HG03558 (cell line): ENCODE results near the gene FGF11.
"Not testable (repeated sequence)": the region's sequence is repeated elsewhere in the genome, so short reads cannot be mapped to it uniquely, and the experiment has no call there.

Experiments
- ATAC-seq: cut with Tn5 transposase; IDR thresholded peaks from one replicate; pipeline ENCODE4 v1.9.1; 2021; ENCODE audit warnings: moderate number of reproducible peaks; ENCODE audit not compliant: unreplicated experiment; ENCODE audit errors: extremely low read depth

Gene FGF11

GRCh38 chr17:7445619-7445968, 6.3 kb downstream of the FGF11 start:
- no peak for ATAC-seq

DNA sequence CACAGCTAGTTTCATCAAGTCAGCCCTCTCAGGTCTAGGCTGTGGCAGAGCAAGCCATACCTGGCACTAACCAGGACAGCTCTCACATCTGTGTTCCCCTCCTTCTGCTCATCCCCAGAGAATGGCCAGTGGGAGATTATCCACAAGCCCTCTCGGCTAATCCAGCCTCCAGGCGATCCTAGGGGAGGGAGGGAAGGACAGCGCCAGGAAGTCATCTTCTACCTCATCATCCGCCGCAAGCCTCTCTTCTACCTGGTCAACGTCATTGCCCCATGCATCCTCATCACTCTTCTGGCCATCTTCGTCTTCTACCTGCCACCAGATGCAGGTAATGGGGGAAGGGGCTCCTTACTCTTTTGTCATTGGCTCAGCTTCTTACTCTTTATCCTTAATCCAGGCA, 9.1 kb downstream of the FGF11 start:
- no peak for ATAC-seq

- ATAC-seq, result no peak
These were observed 20.7 kb downstream of the FGF11 start for GRCh38 chr17:7459961-7460545.

GRCh38 chr17:7460850-7461660, 21.7 kb downstream of the FGF11 start:
- no peak for ATAC-seq

DNA sequence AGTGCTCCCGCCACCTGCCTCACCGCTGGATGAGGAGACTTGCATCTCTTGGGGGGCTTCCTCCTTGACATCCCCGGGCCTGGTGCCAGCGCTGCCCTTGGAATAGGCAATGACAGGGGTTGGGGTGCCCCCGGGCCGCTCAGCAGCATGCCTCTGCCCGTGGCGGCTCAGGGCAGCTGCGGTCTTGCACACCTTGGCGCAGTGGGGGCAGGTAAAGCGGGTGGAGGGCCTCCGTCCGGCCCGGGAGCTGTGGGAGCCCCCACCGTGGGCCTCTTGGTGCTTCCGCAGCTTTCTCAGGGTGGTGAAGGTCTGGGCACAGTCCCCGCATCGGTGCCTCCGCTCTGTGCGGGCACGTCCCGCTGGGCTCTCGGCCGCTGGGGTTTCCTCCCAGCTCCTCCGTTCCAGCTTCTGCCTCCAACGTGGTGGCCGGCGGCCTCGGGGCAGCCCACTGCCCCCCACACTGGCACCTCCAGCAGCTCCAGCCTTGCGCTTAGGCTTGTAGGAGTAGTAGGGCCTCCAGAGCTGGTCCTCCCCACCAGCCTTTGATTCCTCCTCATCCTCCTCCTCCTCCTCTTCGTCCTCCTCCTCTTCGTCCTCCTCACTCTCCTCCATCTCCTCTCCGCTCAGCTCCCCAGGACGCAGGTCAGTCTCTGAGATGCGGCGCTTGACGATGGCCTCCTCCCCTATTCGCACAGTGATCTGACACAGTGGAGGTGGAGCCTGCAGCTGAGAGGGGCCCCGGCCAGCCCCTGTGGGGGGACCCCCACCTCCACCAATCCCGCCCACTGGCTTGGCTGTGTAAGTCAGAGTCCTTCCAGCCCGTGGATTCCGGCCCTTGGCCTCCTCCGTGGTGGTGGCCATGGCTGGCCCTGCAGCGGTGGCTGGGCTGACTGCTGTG, 23.4 kb downstream of the FGF11 start:
- no peak for ATAC-seq

GRCh38 chr17:7463372-7463846, 24.1 kb downstream of the FGF11 start:
- no peak for ATAC-seq

- ATAC-seq, result no peak
These were observed 24.8 kb downstream of the FGF11 start for GRCh38 chr17:7464081-7464480.

GRCh38 chr17:7465597-7466275, 26.4 kb downstream of the FGF11 start:
- no peak for ATAC-seq

DNA sequence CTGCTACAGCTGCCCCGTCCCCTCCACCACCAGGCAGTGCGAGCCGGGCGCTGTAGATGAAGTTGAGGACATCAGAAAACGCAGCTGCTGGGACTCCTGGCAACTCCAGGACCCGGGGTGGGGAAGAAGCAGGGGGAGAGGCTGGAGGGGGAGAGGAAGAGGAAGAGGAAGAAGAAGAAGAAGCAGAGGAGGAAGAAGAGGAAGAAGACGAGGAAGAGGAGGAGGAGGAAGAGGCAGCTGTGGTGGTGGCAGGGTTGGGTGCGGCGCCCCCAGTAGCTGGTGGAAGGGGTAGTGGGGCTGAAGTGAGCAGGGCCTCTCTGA, 27.0 kb downstream of the FGF11 start:
- ATAC-seq, result no peak

GRCh38 chr17:7466639-7467341, 27.5 kb downstream of the FGF11 start:
- ATAC-seq, result no peak

DNA sequence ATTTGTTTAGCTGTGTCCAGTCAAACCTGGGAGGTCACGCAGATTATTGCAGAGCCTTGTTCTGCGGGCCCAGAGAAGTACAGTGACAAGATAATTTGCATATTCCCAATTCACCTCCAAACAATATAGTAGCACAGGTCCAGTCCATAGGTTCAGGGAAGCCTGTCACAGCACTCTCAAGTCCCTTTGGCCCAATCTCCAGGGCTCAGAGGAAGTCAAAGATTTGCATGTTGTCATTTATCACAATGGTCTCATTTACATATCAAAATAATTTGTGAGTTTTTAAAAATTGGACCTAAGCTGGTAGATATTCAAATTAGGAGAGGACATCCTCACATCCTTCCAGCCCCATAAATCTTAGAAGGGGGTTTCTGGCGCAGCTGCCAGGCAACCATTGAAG, 28.2 kb downstream of the FGF11 start:
- ATAC-seq, result no peak

GRCh38 chr17:7468290-7468689, 29.0 kb downstream of the FGF11 start:
- no peak for ATAC-seq

DNA sequence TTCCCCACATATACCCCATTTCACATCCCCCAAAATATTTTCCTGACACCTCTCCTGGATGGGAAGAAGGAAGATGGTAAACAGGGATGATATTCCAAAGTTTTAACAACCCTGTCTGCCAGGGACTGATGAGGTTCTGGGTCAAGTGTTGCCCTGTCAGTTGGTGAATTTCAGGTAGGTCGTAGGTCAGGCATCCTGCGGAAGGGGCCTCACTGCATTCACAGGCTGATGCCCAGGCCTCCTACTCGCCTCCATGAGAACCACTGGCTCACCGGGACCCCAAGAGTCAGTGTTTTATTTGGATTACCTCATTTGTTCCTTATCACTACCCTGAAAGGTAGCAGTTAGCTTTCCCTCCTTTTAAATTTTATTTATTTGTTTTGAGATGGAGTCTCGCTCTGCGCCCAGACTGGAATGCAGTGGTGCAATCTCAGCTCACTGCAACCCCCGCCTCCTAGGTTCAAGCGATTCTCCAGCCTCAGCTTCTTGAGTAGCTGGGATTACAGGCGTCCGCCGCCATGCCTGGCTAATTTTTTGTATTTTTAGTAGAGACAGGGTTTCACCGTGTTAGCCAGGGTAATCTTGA, 29.6 kb downstream of the FGF11 start:
- ATAC-seq, result no peak

DNA sequence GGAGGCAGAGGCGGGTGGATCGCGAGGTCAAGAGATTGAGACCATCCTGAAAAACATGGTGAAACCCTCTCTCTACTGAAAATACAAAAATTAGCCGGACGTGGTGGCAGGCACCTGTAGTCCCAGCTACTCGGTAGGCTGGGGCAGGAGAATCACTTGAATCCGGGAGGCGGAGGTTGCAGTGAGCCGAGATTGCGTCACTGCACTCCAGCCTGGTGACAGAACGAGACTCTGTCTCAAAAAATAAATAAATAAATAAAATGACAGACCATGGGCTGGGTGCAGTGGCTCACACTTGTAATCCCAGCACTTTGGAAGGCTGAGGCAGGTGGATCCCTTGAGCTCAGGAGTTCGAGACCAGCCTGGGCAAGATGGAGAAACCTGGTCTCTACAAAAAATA, 30.5 kb downstream of the FGF11 start:
- not testable (repeated sequence) for ATAC-seq

- ATAC-seq, result not testable (repeated sequence)
These were observed 31.2 kb downstream of the FGF11 start for GRCh38 chr17:7470457-7470973.

- ATAC-seq, result no peak
These were observed 32.4 kb downstream of the FGF11 start for GRCh38 chr17:7471729-7472128.

DNA sequence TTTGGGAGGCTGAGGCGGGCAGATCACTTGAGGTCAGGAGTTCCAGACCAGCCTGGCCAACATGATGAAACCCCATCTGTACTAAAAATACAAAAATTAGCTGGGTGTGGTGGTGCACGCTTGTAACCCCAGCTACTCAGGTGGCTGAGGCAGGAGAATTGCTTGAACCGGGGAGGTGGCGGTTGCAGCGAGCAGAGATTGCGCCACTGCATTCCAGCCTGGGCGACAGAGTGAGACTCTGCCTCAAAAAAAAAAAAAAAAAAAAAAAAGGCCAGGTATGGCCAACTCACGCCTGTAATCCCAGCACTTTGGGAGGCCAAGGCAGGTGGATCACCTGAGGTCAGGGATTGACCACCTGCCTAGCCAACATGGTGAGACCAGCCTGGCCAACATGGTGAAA, 35.5 kb downstream of the FGF11 start:
- not testable (repeated sequence) for ATAC-seq

DNA sequence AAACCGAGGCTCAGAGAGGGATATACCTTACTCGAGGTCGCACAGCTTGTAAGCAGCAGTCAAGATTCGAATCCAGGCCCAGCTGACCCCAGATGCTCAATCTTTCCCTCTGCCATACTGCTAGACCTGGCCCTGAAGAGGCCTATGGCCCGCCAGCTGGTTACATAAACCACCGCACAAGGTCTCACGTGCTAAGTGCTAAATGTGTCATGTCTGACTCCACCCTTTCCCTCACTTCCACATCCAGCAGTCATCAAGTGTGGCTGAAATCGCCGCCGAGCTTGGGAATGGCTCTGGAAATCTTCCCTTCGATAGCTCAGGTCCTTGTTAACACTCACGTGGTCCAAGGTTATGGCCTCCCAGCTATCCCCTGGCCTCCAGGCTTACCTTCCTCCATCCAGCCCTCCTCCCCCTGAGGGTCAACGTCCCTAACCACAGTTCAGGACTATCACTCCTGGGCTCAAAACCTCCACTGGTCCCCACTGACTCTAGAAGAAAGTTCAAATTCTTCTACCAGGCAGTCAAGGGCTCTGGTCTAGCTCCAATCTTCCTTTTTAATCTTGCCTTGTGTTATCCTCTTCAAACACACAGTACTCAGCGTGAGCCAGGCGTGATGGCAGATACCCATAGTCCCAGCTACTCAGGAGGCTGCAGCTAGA, 36.6 kb downstream of the FGF11 start:
- no peak for ATAC-seq

GRCh38 chr17:7476494-7476893, 37.2 kb downstream of the FGF11 start:
- ATAC-seq, result no peak
